Calu3 (cell line): Measurements from ENCODE around the gene ZNF81. TPM values are rescaled to one million over a fixed set of nuclear protein-coding genes. Genes with fewer than 3 reads are reported as not detected.

Experiments used
- BruUV-seq: library from RNA; stranded (reverse); fragments of 400-500 nt; replicated peaks from 2 replicates; lab custom pipeline; 2021; lab: Mats Ljungman, UMichigan
- CTCF ChIA-PET: fragments of 300-600 bp; sonication (Branson Sonifier 250); formaldehyde crosslinking; loops from one replicate; lab custom pipeline; 2022; ENCODE audit warnings: antibody characterized with exemption; lab: Charles Lee
- DNase-seq: peaks from one replicate; pipeline ENCODE4 v3.0.0; 2022
- H3K27ac Mint-ChIP-seq: one replicate; pipeline ENCODE4 v1.8.0; 2022; ENCODE audit warnings: mixed read lengths; ENCODE audit not compliant: unreplicated experiment
- H3K27me3 Mint-ChIP-seq: one replicate; pipeline ENCODE4 v1.8.0; 2022; ENCODE audit warnings: mixed read lengths; ENCODE audit not compliant: unreplicated experiment
- H3K36me3 Mint-ChIP-seq: one replicate; pipeline ENCODE4 v1.8.0; 2022; ENCODE audit warnings: mild to moderate bottlenecking, moderate library complexity, mixed read lengths; ENCODE audit not compliant: insufficient read depth, unreplicated experiment
- H3K4me1 Mint-ChIP-seq: one replicate; pipeline ENCODE4 v1.8.0; 2022; ENCODE audit warnings: mild to moderate bottlenecking, low read depth, mixed read lengths; ENCODE audit not compliant: unreplicated experiment
- H3K4me3 Mint-ChIP-seq: one replicate; pipeline ENCODE4 v1.8.0; 2022; ENCODE audit warnings: mild to moderate bottlenecking, low read depth, moderate library complexity, mixed read lengths; ENCODE audit not compliant: unreplicated experiment
- H3K9me3 Mint-ChIP-seq: one replicate; pipeline ENCODE4 v1.8.0; 2022; ENCODE audit warnings: low read depth, mixed read lengths; ENCODE audit not compliant: unreplicated experiment
- CTCF ChIP-seq: fragments of 200-600 bp; IDR thresholded peaks from one replicate; pipeline ENCODE4 v1.8.0; 2022; ENCODE audit warnings: antibody characterized with exemption; ENCODE audit not compliant: unreplicated experiment
- intact Hi-C: fragments of 100-400 bp; cut with micrococcal nuclease; formaldehyde crosslinking; loops from one replicate; pipeline ENCODE4 v1.10.0; 2022; ENCODE audit not compliant: unreplicated experiment
- total RNA-seq: library from RNA; stranded (reverse); gene quantifications from 2 replicates; pipeline ENCODE4 v1.2.3, GENCODE V29; 2022

ZNF81 gene
- total RNA-seq, 1 experiment from 2014 or later = 10.7 TPM

- no peak overlapping the region for H3K4me3 Mint-ChIP-seq
- intact Hi-C loops = no loop called here
- no peak for TF ChIP-seq CTCF
- no peak overlapping the region for H3K27ac Mint-ChIP-seq
- no peaks in the 10 kb centered on the region for H3K27me3 Mint-ChIP-seq
- DNase-seq = no peak
- no peaks in the 10 kb centered on the region for H3K36me3 Mint-ChIP-seq
- no TSS peak for BruUV-seq
- H3K4me1 Mint-ChIP-seq = no peaks in the 10 kb centered on the region
- CTCF ChIA-PET = no interaction called here
- H3K9me3 Mint-ChIP-seq = no peaks in the 10 kb centered on the region
Measured at GRCh38 chrX:47873123-47873522, 36.4 kb downstream of the ZNF81 start.

- peaks cover 6% of the 10 kb centered on the region for H3K9me3 Mint-ChIP-seq
- H3K36me3 Mint-ChIP-seq = no peaks in the 10 kb centered on the region
- intact Hi-C loops = no loop called here
- H3K27ac Mint-ChIP-seq = no peak overlapping the region
- no peaks in the 10 kb centered on the region for H3K27me3 Mint-ChIP-seq
- CTCF ChIA-PET = no interaction called here
- no TSS peak for BruUV-seq
- H3K4me3 Mint-ChIP-seq = no peak overlapping the region
- H3K4me1 Mint-ChIP-seq = no peaks in the 10 kb centered on the region
- TF ChIP-seq CTCF = no peak
- no peak for DNase-seq
Measured at GRCh38 chrX:47877327-47877726, 40.6 kb downstream of the ZNF81 start.

- H3K4me1 Mint-ChIP-seq = no peaks in the 10 kb centered on the region
- CTCF ChIA-PET = no interaction called here
- no peak for DNase-seq
Measured at GRCh38 chrX:47878198-47878597, 41.5 kb downstream of the ZNF81 start.

GRCh38 chrX:47879463-47879862, 42.8 kb downstream of the ZNF81 start:
- Mint-ChIP-seq H3K27ac (no peak overlapping the region), H3K9me3 (peaks cover 6% of the 10 kb centered on the region), H3K4me3 (no peak overlapping the region), H3K27me3 (no peaks in the 10 kb centered on the region), H3K4me1 (no peaks in the 10 kb centered on the region), H3K36me3 (no peaks in the 10 kb centered on the region)
- DNase-seq = no peak
- intact Hi-C loops = no loop called here
- CTCF ChIA-PET = no interaction called here
- no peak for TF ChIP-seq CTCF
- BruUV-seq = no TSS peak

More at GRCh38 chrX:47878198-47878597, 41.5 kb downstream of the ZNF81 start:
- no peak overlapping the region for H3K27ac Mint-ChIP-seq
- TF ChIP-seq CTCF = no peak
- no peaks in the 10 kb centered on the region for H3K27me3 Mint-ChIP-seq
- no peak overlapping the region for H3K4me3 Mint-ChIP-seq
- peaks cover 6% of the 10 kb centered on the region for H3K9me3 Mint-ChIP-seq
- H3K36me3 Mint-ChIP-seq = no peaks in the 10 kb centered on the region
- intact Hi-C loops = no loop called here
- BruUV-seq = no TSS peak
